Astrocyte of the cerebellum (primary cell): ENCODE data around the gene KANSL1.

Experiments
- DNase-seq: peaks from one replicate; pipeline ENCODE4 v3.0.0-alpha.2; 2011; ENCODE audit warnings: low read depth
- H3K4me3 ChIP-seq: 2 replicates; pipeline ENCODE4 v1.5.1; 2011; ENCODE audit warnings: mild to moderate bottlenecking, low read depth, low read length, moderate library complexity
- CTCF ChIP-seq: IDR thresholded peaks from 2 replicates; pipeline ENCODE4 v1.5.1; 2012; ENCODE audit warnings: low read length, low read depth, moderate library complexity, mild to moderate bottlenecking; ENCODE audit errors: missing control alignments
- in situ Hi-C: cut with HindIII; loops from 2 replicates; pipeline ENCODE4 v1.10.0; 2017; ENCODE audit warnings: low sequenced_read_pairs

KANSL1 gene

DNA sequence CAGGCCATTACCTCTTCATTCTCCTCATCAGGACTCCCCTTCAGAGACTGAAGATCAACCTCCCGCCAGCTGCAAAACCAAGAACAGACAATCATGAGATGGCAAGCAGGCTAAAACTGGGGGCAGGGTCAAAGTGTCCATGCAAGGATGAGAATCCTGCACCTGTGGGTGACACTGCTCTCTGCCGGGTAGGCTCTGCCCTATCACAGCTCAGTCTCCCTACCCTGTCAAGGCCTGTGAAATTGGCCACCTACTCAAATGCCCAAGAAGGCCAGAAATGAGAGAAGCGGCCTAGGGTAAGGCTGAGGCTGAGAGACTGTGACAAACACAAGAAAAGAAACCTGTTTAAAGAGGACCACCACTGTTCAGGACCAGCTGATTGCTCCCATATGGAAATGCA, 159.8 kb downstream of the KANSL1 start:
- no peak overlapping the region for H3K4me3 ChIP-seq
- TF ChIP-seq CTCF, result no peak
- in situ Hi-C loops, result no loop called here
- DNase-seq, result no peak

DNA sequence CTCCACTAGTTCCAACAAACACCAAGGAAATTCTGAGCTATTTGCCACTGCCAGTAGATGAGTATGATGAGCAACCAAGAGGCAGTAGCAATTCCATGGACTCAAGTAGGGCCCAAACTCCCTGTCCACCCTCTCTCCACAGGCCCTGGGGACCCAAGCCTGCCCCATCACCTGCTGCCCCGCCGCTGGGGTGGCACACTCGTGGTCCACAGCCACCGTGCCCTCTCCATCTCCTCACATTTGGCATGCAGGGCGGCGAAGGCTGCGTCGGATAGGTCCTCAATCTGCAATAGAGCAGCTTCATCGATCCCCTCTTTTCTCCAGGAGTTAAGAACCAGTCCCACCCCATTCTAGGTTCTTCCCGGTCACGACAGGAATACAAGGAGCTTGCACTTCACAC, 160.3 kb downstream of the KANSL1 start:
- H3K4me3 ChIP-seq, result no peak overlapping the region
- no peak for TF ChIP-seq CTCF
- DNase-seq, result no peak
- in situ Hi-C loops, result no loop called here

DNA sequence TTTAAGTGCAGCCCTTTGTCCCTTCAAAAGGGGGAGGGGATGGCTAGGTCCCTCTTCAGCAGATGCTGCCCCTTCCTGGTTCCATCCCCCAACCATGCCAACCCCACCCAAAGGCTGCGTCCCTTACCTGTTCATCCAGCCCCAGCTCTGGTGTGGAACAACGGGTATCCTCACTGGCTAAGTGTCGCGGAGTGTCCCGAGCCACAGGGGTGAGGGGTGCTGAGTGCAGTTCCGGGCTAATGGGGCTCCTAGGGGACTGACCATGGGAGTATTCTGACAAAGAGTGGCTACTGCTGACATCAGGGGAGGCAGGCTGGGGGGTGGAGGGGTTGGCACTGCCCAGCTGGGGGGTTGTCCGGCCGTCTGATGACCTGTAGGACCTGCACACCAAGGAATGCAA, 161.3 kb downstream of the KANSL1 start:
- TF ChIP-seq CTCF, result no peak
- DNase-seq, result no peak
- no peak overlapping the region for H3K4me3 ChIP-seq
- in situ Hi-C loops, result no loop called here

GRCh38 chr17:46031440-46031839, 161.8 kb downstream of the KANSL1 start:
- in situ Hi-C loops, result no loop called here
- H3K4me3 ChIP-seq, result no peak overlapping the region
- DNase-seq, result no peak
- no peak for TF ChIP-seq CTCF

GRCh38 chr17:46030752-46031151, 162.5 kb downstream of the KANSL1 start:
- TF ChIP-seq CTCF, result no peak
- DNase-seq, result no peak
- no peak overlapping the region for H3K4me3 ChIP-seq
- in situ Hi-C loops, result no loop called here

- H3K4me3 ChIP-seq, result no peak overlapping the region
- in situ Hi-C loops, result no loop called here
- no peak for DNase-seq
- TF ChIP-seq CTCF, result no peak
These were observed 163.6 kb downstream of the KANSL1 start for GRCh38 chr17:46029627-46030026.

- in situ Hi-C loops, result no loop called here
- no peak for TF ChIP-seq CTCF
- no peak for DNase-seq
- H3K4me3 ChIP-seq, result no peak overlapping the region
These were observed 164.2 kb downstream of the KANSL1 start for GRCh38 chr17:46028981-46029565.
